HG03469 (cell line): ENCODE data around the gene PKP2.
"Not testable (repeated sequence)": the region's sequence is repeated elsewhere in the genome, so short reads cannot be mapped to it uniquely, and the experiment has no call there.

Experiments used
- ATAC-seq: cut with Tn5 transposase; IDR thresholded peaks from one replicate; pipeline ENCODE4 v1.9.1; 2021; ENCODE audit warnings: mild to moderate bottlenecking, moderate library complexity, moderate number of reproducible peaks; ENCODE audit not compliant: unreplicated experiment

PKP2 gene

DNA sequence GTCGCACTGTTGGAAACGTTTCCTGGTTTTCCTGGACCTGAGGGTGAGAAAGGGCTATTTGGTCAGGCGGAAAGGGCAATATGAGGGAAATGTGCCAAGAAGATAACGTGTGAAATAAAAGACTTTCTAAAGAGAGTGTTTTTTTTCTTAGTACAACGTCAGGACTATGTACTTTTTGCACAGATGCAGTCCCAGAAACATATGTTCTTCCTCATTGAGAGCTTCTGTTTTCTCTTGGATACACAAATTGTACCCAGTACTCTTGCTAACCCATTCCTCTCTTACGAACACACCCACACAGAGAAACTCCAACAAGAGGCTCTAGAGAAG is 669 bp upstream of the PKP2 start:
- ATAC-seq, result no peak

DNA sequence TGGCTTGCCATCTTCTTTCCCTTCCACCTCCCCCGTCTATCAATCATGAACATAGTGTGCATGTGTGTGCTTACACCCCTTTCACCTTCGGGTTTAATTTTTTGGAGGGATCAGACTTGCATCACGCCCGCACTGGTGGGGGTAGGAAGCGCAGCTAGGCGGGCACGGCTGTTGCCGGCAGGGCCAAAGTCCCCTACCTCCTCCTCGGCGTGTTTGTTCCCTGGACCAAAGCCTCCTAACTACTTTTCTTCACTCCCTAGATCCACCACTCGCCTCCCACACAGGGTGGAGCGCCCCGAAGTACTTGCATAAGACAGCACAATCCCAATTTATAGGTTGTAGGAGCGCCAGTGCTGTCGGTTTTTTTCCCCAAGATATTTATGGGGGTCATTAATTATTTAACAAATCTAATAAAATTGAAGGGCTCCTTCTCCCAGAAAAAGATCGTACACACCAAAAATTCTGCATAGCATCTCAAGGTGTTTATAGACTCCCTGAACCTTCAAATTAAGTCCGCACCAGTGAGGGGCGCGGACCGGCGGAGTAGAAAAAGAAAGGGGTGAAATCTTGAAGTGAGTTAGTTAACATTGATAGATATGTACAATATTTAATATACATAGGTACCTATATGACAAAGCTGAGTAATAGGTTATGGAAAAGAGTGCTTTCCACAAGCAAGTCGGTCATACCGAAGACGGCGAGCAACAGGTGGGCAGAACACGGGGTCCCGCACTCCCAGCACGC is 717 bp downstream of the PKP2 start:
- no peak for ATAC-seq

DNA sequence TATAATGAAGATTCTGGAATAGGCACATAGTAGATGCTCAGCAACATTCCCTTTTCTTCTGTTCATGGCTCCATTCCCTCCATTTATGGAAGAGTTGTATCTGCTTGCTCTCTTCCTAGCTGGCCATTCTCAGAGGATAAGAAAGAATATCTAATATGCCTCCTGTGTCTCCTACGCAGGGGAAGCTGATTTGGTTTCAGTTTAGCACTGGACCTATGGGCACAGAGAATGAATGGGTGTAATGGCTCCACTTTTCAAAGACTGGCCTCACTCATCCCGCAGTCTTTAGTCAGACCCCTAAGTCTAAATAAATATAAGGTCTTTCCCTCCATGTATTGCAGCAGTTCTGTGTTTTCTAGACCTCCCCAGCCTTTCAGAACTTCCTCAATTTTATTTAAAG is 2.0 kb downstream of the PKP2 start:
- ATAC-seq, result no peak

DNA sequence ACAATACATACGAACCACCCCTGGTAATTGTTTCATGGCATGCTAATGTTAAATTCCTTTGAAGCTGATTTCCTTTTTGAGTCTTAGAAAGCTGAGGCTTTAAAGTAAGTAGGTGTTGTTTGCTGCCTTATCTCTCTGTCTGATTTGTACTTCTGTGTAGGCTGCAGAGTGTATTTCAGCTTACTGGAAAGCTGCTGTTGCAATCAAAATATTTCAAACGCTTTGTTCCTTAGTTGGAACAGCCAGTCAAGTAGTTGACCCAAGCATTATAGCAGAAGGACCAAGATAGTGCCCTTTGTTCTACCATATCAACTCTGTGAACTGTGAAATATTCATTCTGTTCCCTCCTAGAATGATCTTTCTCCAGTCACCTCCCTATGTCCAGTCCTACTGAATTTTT is 3.1 kb downstream of the PKP2 start:
- ATAC-seq, result no peak

DNA sequence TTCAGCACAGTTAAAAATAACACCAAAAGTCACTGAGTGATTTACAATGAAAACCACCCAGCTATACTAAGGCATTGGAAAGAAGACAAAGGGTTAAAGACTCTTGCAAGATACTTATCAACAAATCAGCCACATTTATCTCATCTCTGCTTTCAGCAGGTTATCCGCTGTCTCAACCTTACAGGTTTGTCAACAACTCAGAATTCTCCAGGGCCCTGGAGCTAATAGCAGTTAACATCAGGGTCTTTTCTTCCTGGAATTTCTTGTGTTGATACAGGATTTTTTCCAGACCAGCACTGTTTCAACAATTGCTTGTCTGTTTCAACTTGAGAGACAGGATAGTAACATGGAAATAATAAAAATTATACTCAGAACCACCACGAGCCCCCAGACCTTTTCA is 3.5 kb downstream of the PKP2 start:
- ATAC-seq, result no peak

DNA sequence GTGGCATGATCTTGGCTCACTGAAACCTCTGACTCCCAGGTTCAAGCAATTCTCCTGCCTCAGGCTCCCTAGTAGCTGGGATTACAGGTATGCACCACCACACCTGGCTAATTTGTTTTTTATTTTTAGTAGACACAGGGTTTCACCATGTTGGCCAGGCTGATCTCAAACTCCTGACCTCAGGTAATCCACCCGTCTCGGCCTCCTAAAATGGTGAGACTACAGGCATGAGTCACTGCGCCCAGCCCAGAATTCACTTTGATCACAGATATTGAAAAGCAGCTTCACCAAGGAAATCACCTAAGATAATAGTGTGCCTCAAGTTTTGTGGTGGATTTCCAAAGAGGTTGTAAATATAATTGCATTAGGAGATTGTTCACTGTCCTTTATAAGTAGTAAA is 4.2 kb downstream of the PKP2 start:
- not testable (repeated sequence) for ATAC-seq

DNA sequence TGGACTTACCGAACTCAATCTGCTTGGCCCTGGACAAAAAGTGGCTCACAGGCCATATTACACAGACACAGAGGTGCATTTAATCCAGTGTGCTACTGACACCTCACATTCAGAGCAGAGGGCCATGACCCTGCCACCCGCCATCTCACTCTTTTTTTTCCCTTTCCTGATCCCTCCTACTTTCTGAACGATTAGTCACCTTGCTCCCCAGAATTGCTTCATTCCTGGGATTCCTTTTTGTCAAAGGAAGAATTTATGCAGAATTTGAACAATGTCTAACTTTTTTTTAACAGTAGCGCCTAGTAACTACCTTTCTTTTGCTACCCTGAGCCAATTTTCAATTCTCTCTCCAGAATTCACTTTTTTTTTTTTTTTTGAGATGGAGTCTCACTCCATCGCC is 4.6 kb downstream of the PKP2 start:
- ATAC-seq, result no peak

DNA sequence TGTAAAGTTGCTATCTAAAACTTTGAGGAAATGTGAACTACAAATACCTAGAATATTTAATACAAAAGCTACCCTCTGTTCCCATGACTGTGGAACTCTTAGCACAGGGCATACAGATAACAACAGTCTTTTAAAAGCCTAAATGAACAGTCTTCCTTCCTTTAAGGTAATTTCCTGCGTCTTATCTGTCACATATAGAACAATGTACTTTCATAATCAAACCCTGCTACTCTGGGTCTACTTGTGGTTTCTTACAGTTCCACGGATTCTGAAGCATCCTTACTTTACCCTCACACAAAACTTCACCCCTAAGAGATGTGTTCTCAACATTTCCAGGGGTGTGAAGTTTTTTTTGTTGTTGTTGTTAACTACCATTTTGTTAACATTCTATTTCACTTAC is 5.1 kb downstream of the PKP2 start:
- no peak for ATAC-seq

GRCh38 chr12:32889011-32889760 is 7.4 kb downstream of the PKP2 start:
- ATAC-seq, result no peak

DNA sequence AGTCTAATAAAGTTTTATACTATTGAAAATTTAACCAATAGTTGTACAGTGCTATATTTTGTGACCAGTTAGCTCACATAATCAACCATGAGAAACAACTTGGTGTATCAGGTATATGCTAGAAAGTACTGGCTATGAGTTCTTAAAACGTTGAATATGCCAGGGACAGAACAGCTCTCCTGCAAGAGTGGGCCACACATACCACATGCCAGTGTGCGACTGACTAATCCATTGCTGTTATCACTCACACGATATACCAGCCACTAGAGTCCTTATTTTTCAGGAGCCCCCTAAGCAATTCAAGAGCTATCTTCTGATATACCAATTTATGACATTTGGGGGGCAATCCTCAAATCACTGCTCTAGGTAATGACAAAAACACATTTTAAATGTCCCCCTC is 9.5 kb downstream of the PKP2 start:
- no peak for ATAC-seq

GRCh38 chr12:32885831-32886230 is 10.7 kb downstream of the PKP2 start:
- ATAC-seq, result no peak

GRCh38 chr12:32884962-32885361 is 11.6 kb downstream of the PKP2 start:
- no peak for ATAC-seq

GRCh38 chr12:32881702-32882101 is 14.9 kb downstream of the PKP2 start:
- ATAC-seq, result no peak

DNA sequence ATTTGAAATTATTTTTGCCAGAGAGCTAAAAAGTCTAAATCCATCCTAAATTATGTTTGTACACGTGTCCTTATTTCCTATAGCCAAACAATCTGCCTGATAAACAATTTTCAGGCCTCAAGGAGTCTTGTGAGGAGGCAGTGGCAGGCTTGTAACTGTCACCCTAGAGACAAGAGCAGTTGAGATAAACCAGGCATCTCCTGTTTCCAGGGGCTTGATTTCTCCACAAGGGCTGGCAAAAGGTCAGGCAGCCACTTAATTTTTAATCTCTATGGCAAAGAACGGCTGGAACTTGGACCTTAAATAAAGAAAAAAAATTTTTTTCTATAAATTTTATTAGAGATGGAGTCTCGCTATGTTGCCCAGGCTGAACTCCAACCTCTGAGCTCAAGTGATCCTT is 15.5 kb downstream of the PKP2 start:
- ATAC-seq, result no peak

DNA sequence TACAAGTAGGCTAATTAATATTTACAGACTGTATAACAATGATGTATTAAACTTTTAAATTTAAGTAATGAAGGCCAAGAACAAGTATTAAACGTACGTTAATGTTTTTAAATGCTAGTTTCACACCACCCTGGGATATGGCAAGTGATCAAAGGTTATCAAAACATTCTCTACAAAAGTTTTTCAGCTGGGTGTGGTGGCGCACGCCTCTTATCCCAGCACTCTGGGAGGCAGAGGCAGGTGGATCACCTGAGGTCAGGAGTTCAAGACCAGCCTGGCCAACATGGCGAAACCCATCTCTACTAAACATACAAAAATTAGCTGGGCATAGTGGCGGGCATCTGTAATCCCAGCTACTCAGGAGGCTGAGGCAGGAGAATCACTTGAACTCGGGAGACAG is 17.5 kb downstream of the PKP2 start:
- ATAC-seq, result not testable (repeated sequence)

DNA sequence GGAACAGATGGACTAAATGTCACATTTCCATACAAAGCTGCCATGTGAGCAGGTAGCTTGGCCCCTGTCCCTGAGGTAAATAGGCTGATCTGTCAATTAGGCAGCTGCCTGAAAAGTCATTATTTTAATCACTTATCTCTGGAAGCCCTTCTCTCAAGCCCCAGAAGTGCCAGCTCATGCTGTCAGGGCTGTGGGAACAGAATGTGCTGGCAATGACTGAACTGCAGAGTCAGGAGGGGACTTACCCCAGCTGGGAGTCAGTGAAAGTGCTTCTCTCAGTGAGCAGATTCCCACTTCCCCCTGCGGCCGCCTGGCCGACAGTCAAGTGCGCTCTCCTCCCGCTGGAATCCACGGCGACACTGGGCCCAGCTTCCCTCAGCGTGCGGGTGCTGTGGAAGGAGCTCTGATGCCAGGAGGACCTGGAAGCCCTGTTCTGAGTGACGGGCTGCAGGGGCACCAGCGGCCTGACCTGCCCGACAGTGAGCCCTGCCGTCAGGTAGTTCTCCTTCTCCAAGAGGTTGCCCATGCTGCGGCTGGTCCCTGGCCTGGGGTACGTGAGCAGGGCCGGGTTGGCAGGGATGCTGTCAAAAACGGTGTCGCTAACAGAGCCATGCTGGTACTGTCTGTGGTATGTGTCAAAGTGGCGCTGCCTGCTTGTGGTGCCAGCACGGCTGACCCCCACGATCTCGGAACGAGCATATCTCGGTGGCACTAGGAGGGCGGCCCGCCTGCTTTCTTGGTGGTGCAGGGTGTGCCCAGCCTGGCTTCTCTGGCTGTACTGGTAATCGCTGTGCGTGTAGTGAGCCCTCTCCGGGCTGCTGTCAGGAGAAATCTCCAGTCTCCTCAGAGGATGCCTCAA is 18.7 kb downstream of the PKP2 start:
- no peak for ATAC-seq

DNA sequence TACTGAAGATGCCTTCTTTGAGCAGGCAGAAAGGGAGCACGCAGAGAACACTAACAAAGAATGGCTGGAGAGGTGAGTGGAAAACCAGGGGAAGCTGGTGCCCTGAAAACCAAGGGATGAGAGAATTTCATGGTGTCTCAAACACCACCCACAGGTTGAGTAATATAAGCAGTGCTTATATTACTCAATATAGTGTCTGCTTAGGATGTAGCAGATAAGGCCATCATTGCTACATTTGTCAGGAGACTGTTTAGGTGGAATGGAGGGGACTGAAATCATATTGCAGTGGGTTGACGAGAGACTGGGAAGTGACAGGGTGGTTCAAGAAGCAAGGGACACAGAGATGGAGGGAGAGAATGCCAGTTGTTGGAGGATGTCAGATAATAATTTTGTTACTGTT is 20.6 kb downstream of the PKP2 start:
- no peak for ATAC-seq

GRCh38 chr12:32874975-32875374 is 21.6 kb downstream of the PKP2 start:
- no peak for ATAC-seq

DNA sequence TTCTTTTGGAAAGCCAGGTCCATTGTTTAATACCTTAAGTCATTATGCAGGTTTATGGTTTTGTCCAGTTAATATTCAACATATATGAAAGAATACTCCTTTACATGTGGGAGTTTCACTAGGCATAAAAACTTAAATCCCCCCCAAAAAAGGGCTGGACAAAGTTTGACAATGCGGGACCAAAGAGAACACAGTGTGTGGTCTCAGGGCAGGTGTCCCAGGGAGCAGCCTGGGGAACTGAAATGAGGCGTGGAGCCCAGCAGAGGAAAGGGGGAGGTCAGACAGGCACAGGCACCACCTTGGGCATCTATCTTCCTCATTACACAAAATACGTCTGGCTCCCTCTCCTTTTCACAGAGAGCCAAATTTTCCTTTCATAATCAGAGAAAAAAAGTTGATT is 22.5 kb downstream of the PKP2 start:
- ATAC-seq, result no peak

DNA sequence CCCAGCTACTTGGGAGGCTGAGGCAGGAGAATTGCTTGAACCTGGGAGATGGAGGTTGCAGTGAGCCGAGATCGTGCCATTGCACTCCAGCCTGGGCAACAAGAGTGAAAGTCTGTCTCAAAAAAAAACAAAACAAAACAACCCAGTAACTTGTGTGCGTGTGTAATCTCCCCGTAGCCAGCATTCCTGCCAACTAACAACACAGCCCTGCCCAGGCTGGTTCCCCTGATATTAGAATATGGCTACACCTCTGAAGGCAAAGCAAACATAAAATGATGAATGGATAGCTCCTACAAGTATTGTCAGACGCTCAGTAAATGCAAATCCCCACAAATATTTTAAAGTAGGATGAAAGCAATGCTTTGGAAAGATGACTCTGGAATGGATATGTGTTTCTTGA is 24.2 kb downstream of the PKP2 start:
- ATAC-seq, result not testable (repeated sequence)

DNA sequence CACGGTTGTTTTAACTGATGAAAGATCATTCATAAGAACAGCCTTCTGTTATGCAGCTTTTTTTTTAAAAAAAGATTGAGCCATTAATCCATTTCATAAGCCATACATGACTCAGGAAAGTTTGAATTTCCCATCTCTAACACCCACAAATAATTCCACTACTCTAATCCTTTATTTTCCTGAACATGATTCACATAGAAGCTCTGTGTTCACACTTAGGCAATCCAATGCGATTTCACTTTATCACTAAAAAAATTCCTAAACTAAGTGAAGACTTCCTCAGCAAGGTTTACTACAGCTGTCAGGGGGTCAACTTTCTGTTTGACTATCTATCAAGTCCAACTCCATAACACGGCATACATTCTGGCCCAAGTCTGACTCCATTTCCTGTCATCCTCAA is 25.9 kb downstream of the PKP2 start:
- no peak for ATAC-seq

DNA sequence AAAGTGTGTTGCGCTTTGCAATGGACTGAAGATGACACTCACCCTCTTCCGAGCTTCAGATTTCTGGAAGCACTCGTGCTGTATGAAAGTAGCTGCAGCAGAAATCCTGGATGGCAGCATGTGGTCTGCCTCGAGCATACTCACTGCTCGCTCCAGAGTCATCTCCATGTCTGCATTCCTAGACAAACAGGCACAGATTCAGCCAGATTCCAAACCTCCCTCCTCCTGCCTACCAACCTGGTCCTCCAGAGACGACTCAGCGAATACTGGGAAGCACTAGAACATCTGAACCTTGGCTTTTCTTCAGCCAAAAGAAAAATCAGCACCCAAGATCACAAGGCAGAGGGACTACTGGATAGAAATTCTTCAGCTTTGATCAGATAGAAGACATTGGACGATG is 27.7 kb downstream of the PKP2 start:
- no peak for ATAC-seq
